ENCODE measurements around the gene IL16.

- TF ChIP-seq CTCF (IDR thresholded peaks at IDR 0.05) (no peak), POLR2A (IDR thresholded peaks at IDR 0.05) (no peak)
Observed at GRCh38 chr15:81294516-81294880, 97.8 kb downstream of the IL16 start.
